Motor neuron (in vitro differentiated cells): ENCODE measurements around the gene PPTC7. TPM values are rescaled to one million over a fixed set of nuclear protein-coding genes. Genes with fewer than 3 reads are reported as not detected.
A peak's percentile ranks its signal among the peaks of the same experiment; 100 is the strongest.
"Not testable (repeated sequence)": the region's sequence is repeated elsewhere in the genome, so short reads cannot be mapped to it uniquely, and the experiment has no call there.

Source experiments
- ATAC-seq, 8 experiments: fragments of 200-7000 bp; cut with Tn5 transposase; replicated peaks in 6 of 8; 2 replicates each; pipeline ENCODE4 v1.8.0; 2021; ENCODE audit warnings: mild to moderate bottlenecking in 8 of 8, moderate library complexity in 8 of 8
- H3K27ac ChIP-seq, 2 donors: fragments of 250-450 bp; sonication (Bioruptor Pico); 2 replicates each; pipeline ENCODE4 v1.9.0; 2021; ENCODE audit warnings: antibody characterized with exemption in 2 of 2, mild to moderate bottlenecking in 2 of 2, moderate library complexity in 1 of 2
- H3K4me1 ChIP-seq, 2 donors: fragments of 250-450 bp; sonication (Bioruptor Pico); replicated peaks in 1 of 2; 2 replicates each; pipeline ENCODE4 v1.6.1; 2021; ENCODE audit warnings: antibody characterized with exemption in 2 of 2, mild to moderate bottlenecking in 2 of 2, moderate library complexity in 1 of 2
- H3K4me3 ChIP-seq, 5 donors: fragments of 250-450 bp; sonication (Bioruptor Pico); 2 replicates each; pipeline ENCODE4 v1.9.0; 2021; ENCODE audit warnings: antibody characterized with exemption in 5 of 5, mild to moderate bottlenecking in 5 of 5, moderate library complexity in 4 of 5
- WGBS, 10 experiments: fragments of 450-650 bp; shearing (Covaris generic); methylation state at CpG; one replicate each; pipeline ENCODE4 v1.0.0; 2022; 5-methylcytosine and 5-hydroxymethylcytosine counted together
- in situ Hi-C, 9 experiments: fragments of 400-800 bp; cut with MboI; loops; one replicate each; pipeline ENCODE4 v1.15.0; 2021; ENCODE audit warnings: low sequenced_read_pairs in 9 of 9, low pct_unique_long_range_greater_than_20kb in 2 of 9; ENCODE audit not compliant: unreplicated experiment in 9 of 9
- total RNA-seq, 8 experiments: library from RNA; unstranded; fragments of 300-600 nt; gene quantifications; 2 replicates each; pipeline versions ENCODE4 v1.2.3 to v1.2.4, GENCODE V29; 2022

Gene PPTC7
- total RNA-seq, 8 experiments from 2014 or later = 6.0 to 19.4 (median 6.6) TPM

DNA sequence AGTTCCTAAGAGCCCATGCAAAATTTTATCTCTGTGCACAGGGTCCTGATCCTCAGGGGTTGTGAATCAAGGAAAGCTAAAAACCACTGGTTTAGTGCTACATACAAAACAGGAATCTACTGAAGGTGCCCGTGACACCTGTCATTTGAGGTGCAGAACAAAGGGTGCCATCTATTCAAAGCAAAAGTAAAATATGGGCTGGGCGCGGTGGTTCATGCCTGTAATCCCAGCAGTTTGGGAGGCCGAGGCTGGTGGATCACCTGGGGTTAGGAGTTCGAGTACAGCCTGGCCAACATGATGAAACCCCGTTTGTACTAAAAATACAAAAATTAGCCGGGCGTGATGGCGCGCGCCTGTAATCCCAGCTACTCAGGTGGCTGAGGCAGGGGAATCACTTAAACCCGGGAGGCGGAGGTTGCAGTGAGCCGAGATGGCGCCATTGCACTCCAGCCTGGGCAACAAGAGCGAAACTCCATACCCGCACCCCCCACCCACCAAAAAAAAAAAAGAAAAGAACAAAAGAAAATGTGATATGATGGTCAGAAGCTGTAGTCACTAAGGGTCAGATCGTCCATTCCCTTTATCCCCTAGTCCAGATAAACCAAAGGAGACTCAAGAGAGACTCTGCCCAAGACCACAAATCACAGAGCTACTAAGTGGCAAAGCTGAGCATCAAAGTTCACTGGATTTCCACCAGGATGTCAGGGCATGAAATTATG is 3.4 kb downstream of the PPTC7 start:
- no peak overlapping the region for H3K4me3 ChIP-seq
- no peak for ATAC-seq
- 20 to 100% (median 94%) methylated on average over 1 to 12 of the region's 18 CpGs for WGBS, 10 experiments
- in situ Hi-C loops = no loop called here
- no peak overlapping the region for H3K27ac ChIP-seq
- H3K4me1 ChIP-seq = peaks cover 7 to 15% of the 10 kb centered on the region in 2 donors

DNA sequence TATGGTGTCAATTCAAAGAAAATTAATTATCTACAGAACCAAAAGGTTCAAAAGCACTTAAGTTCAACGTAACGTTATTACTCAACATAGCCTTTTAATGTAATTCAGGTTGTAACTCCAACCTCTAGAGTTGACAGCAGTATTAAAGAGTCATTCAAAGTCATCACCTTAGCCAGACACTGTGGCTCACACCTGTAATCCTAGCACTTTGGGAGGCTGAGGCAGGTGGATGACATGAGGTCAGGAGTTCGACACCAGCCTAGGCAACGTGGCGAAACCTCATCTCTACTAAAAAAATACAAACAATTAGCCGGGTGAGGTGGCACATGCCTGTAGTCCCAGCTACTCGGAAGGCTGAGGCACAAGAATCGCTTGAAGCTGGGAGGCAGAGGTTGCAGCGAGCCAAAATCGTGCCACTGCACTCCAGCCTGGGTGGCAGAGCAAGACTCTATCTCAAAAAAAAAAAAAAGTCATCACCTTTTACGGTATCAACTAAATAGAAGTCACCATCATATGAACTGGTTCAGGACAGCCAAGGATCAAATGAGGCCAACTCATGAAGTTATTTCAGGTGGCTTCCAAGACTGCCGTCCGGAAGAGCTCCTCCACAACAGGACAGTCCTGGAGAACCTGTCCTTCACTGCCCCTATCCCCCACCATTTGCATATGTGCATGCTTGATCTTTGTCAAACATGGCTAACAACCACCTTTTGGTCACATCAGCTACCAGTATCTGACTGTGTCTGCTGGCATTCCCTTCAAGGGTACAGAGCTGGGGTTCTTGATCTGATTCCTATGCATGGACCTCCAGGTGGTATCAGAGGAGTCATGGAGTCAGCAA is 4.2 kb downstream of the PPTC7 start:
- H3K4me1 ChIP-seq = peaks cover 7 to 14% of the 10 kb centered on the region in 2 donors
- no peak overlapping the region for H3K4me3 ChIP-seq
- ATAC-seq = no peak
- no peak overlapping the region for H3K27ac ChIP-seq
- in situ Hi-C loops = no loop called here
- WGBS, 10 experiments = 70 to 94% (median 87%) methylated on average over 1 to 13 of the region's 13 CpGs; no CpG with 5 or more reads in 2 of the 10 experiments

DNA sequence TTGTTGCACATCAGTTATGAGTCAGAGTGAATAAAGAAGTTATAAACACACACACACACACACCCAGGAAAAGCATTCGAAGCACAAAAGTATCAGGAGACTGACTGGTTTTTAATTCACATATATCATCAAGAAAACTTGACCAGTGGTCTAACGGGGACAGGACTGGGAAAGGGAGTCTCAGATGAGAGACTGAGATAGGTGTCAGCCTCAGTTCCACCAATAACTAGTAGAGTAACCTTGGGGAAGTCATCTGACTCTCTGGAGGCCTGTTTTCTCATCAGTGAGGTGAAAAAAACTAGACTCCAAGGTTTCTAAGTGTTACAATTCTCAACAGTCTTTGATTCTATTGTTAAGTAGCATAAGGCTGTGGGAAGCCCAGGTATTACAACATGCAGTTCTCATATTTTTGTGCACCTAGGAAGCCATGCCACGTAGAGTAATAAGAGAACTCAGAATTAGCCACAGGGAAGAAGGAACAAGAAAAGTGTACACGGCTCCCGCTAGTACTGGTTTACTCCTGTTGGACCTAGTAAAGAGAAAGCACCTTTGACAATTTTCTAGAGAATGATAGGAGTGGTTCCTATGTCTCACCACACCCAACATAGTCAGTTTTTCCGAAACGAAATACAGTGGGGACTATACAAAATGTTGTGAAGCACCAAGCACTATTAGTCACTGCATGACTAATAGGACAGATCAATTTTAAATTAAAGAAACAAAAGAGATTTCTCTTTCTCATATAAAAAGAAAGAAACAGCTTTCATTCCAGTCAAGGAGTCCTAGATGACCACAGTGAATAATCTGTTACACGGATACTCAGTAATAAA is 5.0 kb downstream of the PPTC7 start:
- no peak overlapping the region for H3K4me3 ChIP-seq
- in situ Hi-C loops = no loop called here
- H3K27ac ChIP-seq = no peak overlapping the region
- peak in 2 of 8 experiments; percentile 46 to 48 for ATAC-seq
- H3K4me1 ChIP-seq = peaks cover 4 to 9% of the 10 kb centered on the region in 2 donors
- WGBS, 10 experiments = 5 to 96% (median 50%) methylated on average over 6 to 8 of the region's 8 CpGs; no CpG with 5 or more reads in 2 of the 10 experiments

DNA sequence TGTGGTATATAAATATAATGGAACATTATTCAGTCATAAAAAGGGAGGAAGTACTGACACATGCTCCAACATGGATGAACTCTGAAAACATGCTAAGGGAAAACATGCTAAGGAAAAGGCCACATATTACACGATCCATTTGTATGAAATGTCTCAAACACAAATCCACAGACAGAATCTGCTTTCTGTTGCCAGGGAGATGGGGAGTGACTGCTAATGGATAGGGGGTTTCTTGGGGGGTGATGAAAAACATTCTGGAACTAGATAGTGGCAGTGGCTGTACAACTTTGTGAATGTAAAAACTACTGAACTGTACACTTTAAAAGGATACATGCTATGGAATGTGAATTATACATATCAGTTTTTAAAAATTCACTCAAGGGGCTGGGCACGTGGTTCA is 6.6 kb downstream of the PPTC7 start:
- ATAC-seq = no peak
- in situ Hi-C loops = no loop called here
- no peak overlapping the region for H3K27ac ChIP-seq
- peaks cover 3 to 7% of the 10 kb centered on the region in 2 donors for H3K4me1 ChIP-seq
- H3K4me3 ChIP-seq = no peak overlapping the region
- WGBS, 10 experiments = 83 to 100% (median 94%) methylated on average over 1 to 2 of the region's 2 CpGs; no CpG with 5 or more reads in 5 of the 10 experiments

DNA sequence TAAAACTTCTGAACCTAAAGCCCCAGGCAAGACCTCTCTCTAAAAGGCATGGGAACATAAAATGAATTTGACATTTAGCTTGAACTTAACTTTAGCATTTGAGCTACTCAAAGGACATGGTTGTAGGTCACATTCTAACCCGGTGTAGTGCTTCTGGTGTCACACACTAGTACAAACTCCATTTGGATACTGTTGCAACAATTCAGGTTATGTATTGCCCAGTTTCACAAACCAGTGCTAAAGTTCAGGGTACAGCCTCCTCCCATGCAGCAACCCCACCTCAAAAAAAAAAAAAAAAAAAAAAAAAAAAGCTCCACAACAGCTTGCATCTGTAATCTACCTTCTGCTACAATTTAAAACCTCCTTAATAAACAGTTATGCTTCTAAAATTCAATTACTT is 7.8 kb downstream of the PPTC7 start:
- in situ Hi-C loops = no loop called here
- peaks cover 0 to 2% of the 10 kb centered on the region in 2 donors for H3K4me1 ChIP-seq
- no peak overlapping the region for H3K27ac ChIP-seq
- WGBS, 10 experiments = 0 to 86% (median 40%) methylated on average over 1 of the region's 1 CpG; no CpG with 5 or more reads in 2 of the 10 experiments
- ATAC-seq = no peak
- no peak overlapping the region for H3K4me3 ChIP-seq

DNA sequence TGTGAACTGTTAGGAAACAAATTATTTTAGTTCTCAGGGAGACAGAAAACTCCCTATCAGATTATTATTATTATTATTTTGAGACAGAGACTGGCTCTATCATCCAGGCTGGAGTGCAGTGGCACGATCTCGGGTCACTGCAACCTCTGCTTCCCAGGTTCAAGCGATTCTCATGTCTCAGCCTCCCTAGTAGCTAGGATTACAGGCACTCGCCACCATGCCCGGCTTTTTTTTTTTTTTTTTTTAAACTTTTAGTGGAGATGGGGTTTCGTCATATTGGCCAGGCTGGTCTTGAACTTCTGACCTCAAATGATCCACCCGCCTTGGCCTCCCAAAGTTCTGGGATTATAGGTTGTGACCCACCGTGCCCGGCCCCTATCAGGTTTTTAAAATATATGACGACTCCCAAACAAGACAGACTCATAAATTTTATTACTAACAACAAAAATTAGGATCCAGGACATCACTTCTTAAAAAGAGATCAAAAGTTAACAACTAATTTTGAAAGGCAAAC is 8.3 kb downstream of the PPTC7 start:
- H3K27ac ChIP-seq, H3K4me1 ChIP-seq, in situ Hi-C loops, ATAC-seq, H3K4me3 ChIP-seq: not testable (repeated sequence)
- WGBS, 10 experiments = 72 to 100% (median 92%) methylated on average over 1 to 7 of the region's 10 CpGs; no CpG with 5 or more reads in 1 of the 10 experiments

DNA sequence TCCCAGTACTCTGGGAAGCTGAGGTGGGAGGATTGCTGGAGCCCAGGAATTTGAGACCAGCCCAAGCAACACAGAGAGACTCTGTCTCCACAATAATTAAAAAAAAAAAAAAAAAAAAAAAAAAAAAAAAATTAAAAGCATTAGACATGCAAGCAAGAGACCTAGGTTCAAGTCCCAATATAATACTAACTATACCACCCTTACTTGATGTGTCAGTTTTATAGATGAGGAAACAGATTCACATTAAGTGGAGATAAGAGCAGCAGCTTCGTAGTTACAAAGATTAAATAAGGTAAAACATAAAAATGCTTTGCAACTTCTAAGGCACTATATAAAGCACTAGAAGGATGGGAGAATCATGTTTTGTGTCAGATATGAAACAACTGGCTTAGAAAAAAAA is 9.1 kb downstream of the PPTC7 start:
- H3K27ac ChIP-seq = no peak overlapping the region
- WGBS, 10 experiments = 75 to 100% (median 96%) methylated on average over 1 of the region's 1 CpG; no CpG with 5 or more reads in 2 of the 10 experiments
- peaks cover 0 to 2% of the 10 kb centered on the region in 2 donors for H3K4me1 ChIP-seq
- ATAC-seq = no peak
- no peak overlapping the region for H3K4me3 ChIP-seq
- in situ Hi-C loops = no loop called here

DNA sequence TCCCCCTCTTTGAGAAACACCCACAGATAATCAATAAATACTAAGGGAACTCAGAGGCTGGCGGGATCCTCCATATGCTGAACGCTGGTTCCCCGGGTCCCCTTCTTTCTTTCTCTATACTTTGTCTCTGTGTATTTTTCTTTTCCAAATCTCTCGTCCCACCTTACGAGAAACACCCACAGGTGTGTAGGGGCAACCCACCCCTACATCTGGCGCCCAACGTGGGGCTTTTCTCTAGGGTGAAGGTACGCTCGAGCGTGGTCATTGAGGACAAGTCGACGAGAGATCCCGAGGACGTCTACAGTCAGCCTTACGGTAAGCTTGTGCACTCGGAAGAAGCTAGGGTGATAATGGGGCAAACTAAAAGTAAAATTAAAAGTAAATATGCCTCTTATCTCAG is 12.3 kb downstream of the PPTC7 start:
- H3K4me3 ChIP-seq, in situ Hi-C loops, ATAC-seq, H3K27ac ChIP-seq, H3K4me1 ChIP-seq: not testable (repeated sequence)
- no CpG with 5 or more reads among the region's 16 CpGs for WGBS, 10 experiments

DNA sequence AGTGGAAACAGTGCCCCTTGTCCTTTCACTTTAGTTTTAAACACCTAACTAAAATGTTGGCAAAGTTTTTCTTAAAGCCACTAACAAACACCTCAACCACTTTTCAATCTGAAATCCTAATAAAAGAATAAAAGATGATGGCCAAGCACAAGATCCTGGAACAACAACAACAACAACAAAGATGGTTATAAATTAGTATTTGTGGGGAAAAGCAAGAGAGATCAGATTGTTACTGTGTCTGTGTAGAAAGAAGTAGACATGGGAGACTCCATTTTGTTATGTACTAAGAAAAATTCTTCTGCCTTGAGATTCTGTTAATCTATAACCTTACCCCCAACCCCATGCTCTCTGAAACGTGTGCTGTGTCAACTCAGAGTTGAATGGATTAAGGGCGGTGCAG is 13.3 kb downstream of the PPTC7 start:
- not testable (repeated sequence) for ATAC-seq

DNA sequence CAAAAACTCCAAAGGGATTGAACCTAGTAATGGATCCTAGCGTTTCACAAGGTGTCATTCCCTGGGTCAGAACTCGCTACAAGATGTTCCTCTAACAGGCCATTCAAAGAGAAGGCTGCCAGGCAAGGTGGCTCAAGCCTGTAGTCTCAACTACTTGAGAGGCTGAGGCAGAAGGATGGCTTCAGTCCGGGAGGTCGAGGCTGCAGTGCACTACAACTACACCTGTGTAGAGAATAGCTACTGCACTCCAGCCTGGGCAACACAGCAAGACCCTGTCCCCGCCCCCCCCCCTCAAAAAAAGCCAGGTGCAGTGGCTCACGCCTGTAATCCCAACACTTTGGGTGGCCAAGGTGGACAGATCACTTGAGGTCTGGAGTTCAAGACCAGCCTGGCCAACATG is 14.4 kb downstream of the PPTC7 start:
- 80 to 100% (median 94%) methylated on average over 1 to 3 of the region's 6 CpGs; no CpG with 5 or more reads in 4 of the 10 experiments for WGBS, 10 experiments
- Histone ChIP-seq H3K4me3 (no peak overlapping the region), H3K27ac (no peak overlapping the region), H3K4me1 (peaks cover 8% of the 10 kb centered on the region in 2 donors)
- in situ Hi-C loops = no loop called here
- ATAC-seq = no peak

More for the DNA sequence above, 13.3 kb downstream of the PPTC7 start:
- H3K27ac ChIP-seq, in situ Hi-C loops, H3K4me3 ChIP-seq, H3K4me1 ChIP-seq: not testable (repeated sequence)
- no CpG with 5 or more reads among the region's 2 CpGs for WGBS, 10 experiments

DNA sequence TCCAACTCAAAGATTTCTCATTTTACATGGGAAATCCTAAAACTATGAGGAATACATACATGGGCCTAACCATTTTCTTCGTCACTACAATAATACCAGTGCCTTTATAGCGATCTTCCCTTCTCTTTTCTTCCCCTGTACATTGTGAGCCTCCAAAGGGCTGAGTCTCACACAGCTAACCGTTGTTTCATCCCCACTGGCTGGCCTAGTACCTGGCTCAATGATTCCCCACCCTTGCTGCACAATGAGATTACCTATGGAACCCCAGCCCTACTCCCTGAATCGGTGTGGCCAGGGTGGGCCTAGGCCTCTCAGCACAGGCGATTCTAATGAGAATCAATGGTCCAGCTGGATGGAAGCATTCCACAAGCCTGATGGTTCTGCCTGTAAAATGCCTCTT is 16.1 kb downstream of the PPTC7 start:
- H3K27ac ChIP-seq = no peak overlapping the region
- peaks cover 8 to 12% of the 10 kb centered on the region in 2 donors for H3K4me1 ChIP-seq
- WGBS, 10 experiments = 71 to 100% (median 96%) methylated on average over 1 to 5 of the region's 5 CpGs; no CpG with 5 or more reads in 2 of the 10 experiments
- no peak overlapping the region for H3K4me3 ChIP-seq
- ATAC-seq = no peak
- in situ Hi-C loops = no loop called here
